ENCODE results near the gene C5orf63. TPM values are rescaled to one million over a fixed set of nuclear protein-coding genes. Genes with fewer than 3 reads are reported as not detected.

C5orf63 gene
- total and polyA plus RNA-seq, 2 of the 8 experiments (the other 6 are each of a cell fraction or from before 2014, with no cell fraction given) = 0.67 to 0.71 TPM

DNA sequence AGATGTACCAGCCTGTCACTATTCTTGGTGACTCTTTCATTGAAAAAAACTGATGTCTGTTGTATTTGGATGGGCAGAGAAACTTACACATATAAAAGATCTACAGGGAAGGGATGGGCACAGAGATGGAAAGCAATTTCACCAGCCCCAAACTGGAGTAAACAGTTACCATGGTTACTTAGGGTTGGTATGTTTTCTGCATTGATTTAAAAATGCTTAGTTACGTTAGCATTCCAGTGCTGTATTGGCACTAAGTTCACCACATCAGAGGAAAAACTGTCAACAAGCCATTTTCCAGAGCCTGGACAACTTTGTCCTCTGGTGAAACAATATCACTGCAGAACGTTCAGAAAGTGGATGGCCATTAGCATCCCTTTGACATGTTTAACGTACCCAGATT is 70.9 kb downstream of the C5orf63 start (continued):
- no peak for TF ChIP-seq CREB1 (IDR thresholded peaks at IDR 0.05)

Measured in H1 (cell line).